H1 (cell line): ENCODE results near the gene TAF15. TPM values are rescaled to one million over a fixed set of nuclear protein-coding genes. Genes with fewer than 3 reads are reported as not detected.

ENCODE experiments used
- BACH1 ChIP-seq: IDR thresholded peaks from 2 replicates; pipeline ENCODE4 v1.6.1; 2012; ENCODE audit warnings: low read length, improper control_type of control experiment
- FOSL1 ChIP-seq: IDR thresholded peaks from 2 replicates; pipeline ENCODE4 v1.6.1; 2011; ENCODE audit warnings: mild to moderate bottlenecking, low read depth, low read length, moderate library complexity; ENCODE audit not compliant: insufficient read depth
- SIN3A ChIP-seq, 2 experiments: IDR thresholded peaks in 1 of 2; conservative IDR thresholded peaks in 1 of 2; 2 replicates each; pipeline ENCODE4 v1.6.1; 2011 to 2012; ENCODE audit warnings: low read length in 2 of 2, improper control_type of control experiment in 1 of 2, low read depth in 1 of 2, mild to moderate bottlenecking in 1 of 2
- SRF ChIP-seq: IDR thresholded peaks from 2 replicates; pipeline ENCODE4 v1.6.1; 2011; ENCODE audit warnings: mild to moderate bottlenecking, low read depth, low read length, moderate library complexity
- TAF7 ChIP-seq: optimal IDR thresholded peaks from 2 replicates; pipeline ENCODE3; 2011; ENCODE audit warnings: low read depth, mild to moderate bottlenecking, inconsistent platforms, low read length, moderate library complexity, borderline replicate concordance
- TBP ChIP-seq: IDR thresholded peaks from 2 replicates; pipeline ENCODE4 v1.6.1; 2011; ENCODE audit warnings: low read depth, low read length, improper control_type of control experiment
- polyA plus RNA-seq, 7 experiments: library from polyadenylated mRNA; depleted of rRNA in 3 of 7; stranded (reverse) in 5 of 7; unstranded in 2 of 7; fragments of >200 nt in 5 of 7; fragments of 200-250 nt in 2 of 7; gene quantifications; 1 replicate in 5 of 7; 2 replicates in 1 of 7; 4 replicates in 1 of 7; pipeline versions ENCODE4 v1.2.1 to v1.2.3, GENCODE V29; 2011 to 2013; ENCODE audit warnings: missing spikeins in 2 of 7, mixed read lengths in 2 of 7
- total RNA-seq: library from RNA; stranded (reverse); fragmentation: NEBNext Ultra II Directional; extraction: Animal tissue kit (Norgen Biotek cat#: 25700); gene quantifications from 2 replicates; pipeline ENCODE4 v1.2.1, GENCODE V29; 2021
- TF ChIP-seq, protein P1 (sequence below): fragments of 300-600 bp; sonication (generic); IDR thresholded peaks from 2 replicates; pipeline ENCODE4 v1.7.1; 2012; ENCODE audit warnings: low read length, moderate library complexity, mild to moderate bottlenecking, inconsistent platforms; ENCODE audit not compliant: insufficient replicate concordance

The TAF15 gene
- total and polyA plus RNA-seq, 2 of the 8 experiments (the other 6 are each of a cell fraction or from before 2014, with no cell fraction given): 80.1 to 338 TPM

DNA sequence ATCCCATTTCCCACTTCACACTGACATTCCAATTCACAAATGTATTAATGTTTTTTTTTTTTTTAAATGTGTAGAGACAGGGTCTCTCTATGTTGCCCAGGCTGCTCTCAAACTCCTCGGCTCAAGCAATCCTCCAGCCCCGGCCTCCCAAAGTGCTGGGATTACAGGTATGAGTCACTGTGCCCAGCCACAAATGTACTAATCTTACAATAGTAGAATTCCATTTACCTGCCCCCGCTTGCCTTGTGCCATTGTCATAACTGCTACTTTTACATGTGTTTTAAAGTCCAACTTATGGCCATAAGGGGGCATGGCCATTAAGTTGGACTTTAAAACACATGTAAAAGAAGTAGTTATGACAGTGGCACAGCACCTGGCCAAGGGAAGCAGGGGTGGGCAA lies 18.4 kb upstream of the TAF15 start (continued):
- TF ChIP-seq, protein P1, sequence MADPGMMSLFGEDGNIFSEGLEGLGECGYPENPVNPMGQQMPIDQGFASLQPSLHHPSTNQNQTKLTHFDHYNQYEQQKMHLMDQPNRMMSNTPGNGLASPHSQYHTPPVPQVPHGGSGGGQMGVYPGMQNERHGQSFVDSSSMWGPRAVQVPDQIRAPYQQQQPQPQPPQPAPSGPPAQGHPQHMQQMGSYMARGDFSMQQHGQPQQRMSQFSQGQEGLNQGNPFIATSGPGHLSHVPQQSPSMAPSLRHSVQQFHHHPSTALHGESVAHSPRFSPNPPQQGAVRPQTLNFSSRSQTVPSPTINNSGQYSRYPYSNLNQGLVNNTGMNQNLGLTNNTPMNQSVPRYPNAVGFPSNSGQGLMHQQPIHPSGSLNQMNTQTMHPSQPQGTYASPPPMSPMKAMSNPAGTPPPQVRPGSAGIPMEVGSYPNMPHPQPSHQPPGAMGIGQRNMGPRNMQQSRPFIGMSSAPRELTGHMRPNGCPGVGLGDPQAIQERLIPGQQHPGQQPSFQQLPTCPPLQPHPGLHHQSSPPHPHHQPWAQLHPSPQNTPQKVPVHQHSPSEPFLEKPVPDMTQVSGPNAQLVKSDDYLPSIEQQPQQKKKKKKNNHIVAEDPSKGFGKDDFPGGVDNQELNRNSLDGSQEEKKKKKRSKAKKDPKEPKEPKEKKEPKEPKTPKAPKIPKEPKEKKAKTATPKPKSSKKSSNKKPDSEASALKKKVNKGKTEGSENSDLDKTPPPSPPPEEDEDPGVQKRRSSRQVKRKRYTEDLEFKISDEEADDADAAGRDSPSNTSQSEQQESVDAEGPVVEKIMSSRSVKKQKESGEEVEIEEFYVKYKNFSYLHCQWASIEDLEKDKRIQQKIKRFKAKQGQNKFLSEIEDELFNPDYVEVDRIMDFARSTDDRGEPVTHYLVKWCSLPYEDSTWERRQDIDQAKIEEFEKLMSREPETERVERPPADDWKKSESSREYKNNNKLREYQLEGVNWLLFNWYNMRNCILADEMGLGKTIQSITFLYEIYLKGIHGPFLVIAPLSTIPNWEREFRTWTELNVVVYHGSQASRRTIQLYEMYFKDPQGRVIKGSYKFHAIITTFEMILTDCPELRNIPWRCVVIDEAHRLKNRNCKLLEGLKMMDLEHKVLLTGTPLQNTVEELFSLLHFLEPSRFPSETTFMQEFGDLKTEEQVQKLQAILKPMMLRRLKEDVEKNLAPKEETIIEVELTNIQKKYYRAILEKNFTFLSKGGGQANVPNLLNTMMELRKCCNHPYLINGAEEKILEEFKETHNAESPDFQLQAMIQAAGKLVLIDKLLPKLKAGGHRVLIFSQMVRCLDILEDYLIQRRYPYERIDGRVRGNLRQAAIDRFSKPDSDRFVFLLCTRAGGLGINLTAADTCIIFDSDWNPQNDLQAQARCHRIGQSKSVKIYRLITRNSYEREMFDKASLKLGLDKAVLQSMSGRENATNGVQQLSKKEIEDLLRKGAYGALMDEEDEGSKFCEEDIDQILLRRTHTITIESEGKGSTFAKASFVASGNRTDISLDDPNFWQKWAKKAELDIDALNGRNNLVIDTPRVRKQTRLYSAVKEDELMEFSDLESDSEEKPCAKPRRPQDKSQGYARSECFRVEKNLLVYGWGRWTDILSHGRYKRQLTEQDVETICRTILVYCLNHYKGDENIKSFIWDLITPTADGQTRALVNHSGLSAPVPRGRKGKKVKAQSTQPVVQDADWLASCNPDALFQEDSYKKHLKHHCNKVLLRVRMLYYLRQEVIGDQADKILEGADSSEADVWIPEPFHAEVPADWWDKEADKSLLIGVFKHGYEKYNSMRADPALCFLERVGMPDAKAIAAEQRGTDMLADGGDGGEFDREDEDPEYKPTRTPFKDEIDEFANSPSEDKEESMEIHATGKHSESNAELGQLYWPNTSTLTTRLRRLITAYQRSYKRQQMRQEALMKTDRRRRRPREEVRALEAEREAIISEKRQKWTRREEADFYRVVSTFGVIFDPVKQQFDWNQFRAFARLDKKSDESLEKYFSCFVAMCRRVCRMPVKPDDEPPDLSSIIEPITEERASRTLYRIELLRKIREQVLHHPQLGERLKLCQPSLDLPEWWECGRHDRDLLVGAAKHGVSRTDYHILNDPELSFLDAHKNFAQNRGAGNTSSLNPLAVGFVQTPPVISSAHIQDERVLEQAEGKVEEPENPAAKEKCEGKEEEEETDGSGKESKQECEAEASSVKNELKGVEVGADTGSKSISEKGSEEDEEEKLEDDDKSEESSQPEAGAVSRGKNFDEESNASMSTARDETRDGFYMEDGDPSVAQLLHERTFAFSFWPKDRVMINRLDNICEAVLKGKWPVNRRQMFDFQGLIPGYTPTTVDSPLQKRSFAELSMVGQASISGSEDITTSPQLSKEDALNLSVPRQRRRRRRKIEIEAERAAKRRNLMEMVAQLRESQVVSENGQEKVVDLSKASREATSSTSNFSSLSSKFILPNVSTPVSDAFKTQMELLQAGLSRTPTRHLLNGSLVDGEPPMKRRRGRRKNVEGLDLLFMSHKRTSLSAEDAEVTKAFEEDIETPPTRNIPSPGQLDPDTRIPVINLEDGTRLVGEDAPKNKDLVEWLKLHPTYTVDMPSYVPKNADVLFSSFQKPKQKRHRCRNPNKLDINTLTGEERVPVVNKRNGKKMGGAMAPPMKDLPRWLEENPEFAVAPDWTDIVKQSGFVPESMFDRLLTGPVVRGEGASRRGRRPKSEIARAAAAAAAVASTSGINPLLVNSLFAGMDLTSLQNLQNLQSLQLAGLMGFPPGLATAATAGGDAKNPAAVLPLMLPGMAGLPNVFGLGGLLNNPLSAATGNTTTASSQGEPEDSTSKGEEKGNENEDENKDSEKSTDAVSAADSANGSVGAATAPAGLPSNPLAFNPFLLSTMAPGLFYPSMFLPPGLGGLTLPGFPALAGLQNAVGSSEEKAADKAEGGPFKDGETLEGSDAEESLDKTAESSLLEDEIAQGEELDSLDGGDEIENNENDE: no peak
- no peak for TF ChIP-seq TAF7
- TF ChIP-seq SIN3A (conservative IDR thresholded peaks at IDR 0.05 in 1 of 2, IDR thresholded peaks at IDR 0.05 in 1 of 2; ENCODE audit: low read depth in 1 of 2, low read length in 2 of 2): no peak
- TF ChIP-seq SRF: no peak
- no peak for TF ChIP-seq FOSL1
- no peak for TF ChIP-seq BACH1
- TF ChIP-seq TBP: no peak
- TF ChIP-seq, all 59 proteins: peak for 0
